ENCODE results near the gene ZNF598. TPM values are rescaled to one million over a fixed set of nuclear protein-coding genes. Genes with fewer than 3 reads are reported as not detected.

Gene ZNF598
- total and polyA plus RNA-seq, 2 experiments from 2014 or later = 8.5 to 48.6 TPM

DNA sequence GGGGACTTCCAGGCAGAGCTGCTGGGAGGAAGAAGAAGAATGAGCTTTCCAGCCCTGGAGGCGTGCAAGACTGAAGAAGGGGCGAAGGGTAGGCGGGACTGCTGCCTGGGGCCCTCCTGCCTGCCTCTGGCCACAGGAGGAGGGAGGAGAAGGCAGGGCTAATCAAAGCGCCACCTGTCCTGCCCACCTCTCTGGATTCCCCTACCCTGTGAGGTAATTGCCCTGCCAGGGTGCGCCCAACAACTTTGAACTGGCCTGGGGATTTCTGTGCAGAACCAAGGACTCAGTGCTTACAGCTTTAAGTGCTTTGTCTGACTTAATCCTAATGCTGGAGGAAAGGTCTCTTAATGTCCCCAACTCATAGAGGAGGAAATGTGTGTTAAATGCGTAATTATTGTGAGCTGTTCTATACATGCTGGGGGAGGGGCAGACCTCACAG is 28.2 kb downstream of the ZNF598 start, which contains the start of gene NOXO1:
TSS of gene NOXO1 (minus strand) at position 72 of the 439 bp plus-strand sequence. CDS start 290 bp downstream, outside the sequence.
- peak within 1 kb of the TSS; percentile 89 for H3K4me2 ChIP-seq
- no peak within 1 kb of the TSS for H3K27ac ChIP-seq (ENCODE audit: low read depth)
- no peaks in the 10 kb centered on the region for H3K36me3 ChIP-seq (ENCODE audit: insufficient read depth)
- H3K4me1 ChIP-seq (ENCODE audit: insufficient read depth) = peaks cover 21% of the 10 kb centered on the region
- no peaks in the 10 kb centered on the region for H3K9me3 Mint-ChIP-seq
- peaks cover 48% of the 10 kb centered on the region for H3K27me3 Mint-ChIP-seq (ENCODE audit: insufficient read depth, low read depth, poor library complexity)
- H4K20me1 ChIP-seq (replicated peaks; ENCODE audit: insufficient read depth) = no peaks in the 10 kb centered on the region; the same call in none of the 2 replicates
- no peak within 1 kb of the TSS for H3K27ac Mint-ChIP-seq
- H3K27me3 ChIP-seq (ENCODE audit: insufficient read depth) = peaks cover 36% of the 10 kb centered on the region
- ATAC-seq (no peak), DNase-seq (ENCODE audit: low spot score) (no peak)
- no peaks in the 10 kb centered on the region for H3K9me2 ChIP-seq (ENCODE audit: insufficient read depth)
- H3K36me3 Mint-ChIP-seq (ENCODE audit: low read depth) = peaks cover 14% of the 10 kb centered on the region
- H3K4me3 ChIP-seq = peak within 1 kb of the TSS; percentile 68
- peaks cover 4% of the 10 kb centered on the region; the same call in 1 of the 2 replicates for H3K79me2 ChIP-seq (replicated peaks; ENCODE audit: insufficient read depth)
- H3K4me1 Mint-ChIP-seq = peaks cover 23% of the 10 kb centered on the region
- peak; percentile 14 for TF ChIP-seq EZH2 (IDR thresholded peaks at IDR 0.05; ENCODE audit: low read depth, unreplicated experiment)
- TF ChIP-seq, protein P1, sequence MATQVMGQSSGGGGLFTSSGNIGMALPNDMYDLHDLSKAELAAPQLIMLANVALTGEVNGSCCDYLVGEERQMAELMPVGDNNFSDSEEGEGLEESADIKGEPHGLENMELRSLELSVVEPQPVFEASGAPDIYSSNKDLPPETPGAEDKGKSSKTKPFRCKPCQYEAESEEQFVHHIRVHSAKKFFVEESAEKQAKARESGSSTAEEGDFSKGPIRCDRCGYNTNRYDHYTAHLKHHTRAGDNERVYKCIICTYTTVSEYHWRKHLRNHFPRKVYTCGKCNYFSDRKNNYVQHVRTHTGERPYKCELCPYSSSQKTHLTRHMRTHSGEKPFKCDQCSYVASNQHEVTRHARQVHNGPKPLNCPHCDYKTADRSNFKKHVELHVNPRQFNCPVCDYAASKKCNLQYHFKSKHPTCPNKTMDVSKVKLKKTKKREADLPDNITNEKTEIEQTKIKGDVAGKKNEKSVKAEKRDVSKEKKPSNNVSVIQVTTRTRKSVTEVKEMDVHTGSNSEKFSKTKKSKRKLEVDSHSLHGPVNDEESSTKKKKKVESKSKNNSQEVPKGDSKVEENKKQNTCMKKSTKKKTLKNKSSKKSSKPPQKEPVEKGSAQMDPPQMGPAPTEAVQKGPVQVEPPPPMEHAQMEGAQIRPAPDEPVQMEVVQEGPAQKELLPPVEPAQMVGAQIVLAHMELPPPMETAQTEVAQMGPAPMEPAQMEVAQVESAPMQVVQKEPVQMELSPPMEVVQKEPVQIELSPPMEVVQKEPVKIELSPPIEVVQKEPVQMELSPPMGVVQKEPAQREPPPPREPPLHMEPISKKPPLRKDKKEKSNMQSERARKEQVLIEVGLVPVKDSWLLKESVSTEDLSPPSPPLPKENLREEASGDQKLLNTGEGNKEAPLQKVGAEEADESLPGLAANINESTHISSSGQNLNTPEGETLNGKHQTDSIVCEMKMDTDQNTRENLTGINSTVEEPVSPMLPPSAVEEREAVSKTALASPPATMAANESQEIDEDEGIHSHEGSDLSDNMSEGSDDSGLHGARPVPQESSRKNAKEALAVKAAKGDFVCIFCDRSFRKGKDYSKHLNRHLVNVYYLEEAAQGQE (IDR thresholded peaks at IDR 0.05; ENCODE audit: unreplicated experiment) = no peak
- peak within 1 kb of the TSS; percentile 68 for H3K4me3 Mint-ChIP-seq
- 0 out of 2 replicates have a peak within 1 kb of the TSS, but pooled peaks have one; percentile 38 for H2AFZ ChIP-seq
- H3F3A ChIP-seq (replicated peaks; ENCODE audit: low read depth) = peaks cover 34% of the 10 kb centered on the region

GRCh38 chr16:1980770-1981087 is 28.9 kb downstream of the ZNF598 start:
- TF ChIP-seq, protein P2, sequence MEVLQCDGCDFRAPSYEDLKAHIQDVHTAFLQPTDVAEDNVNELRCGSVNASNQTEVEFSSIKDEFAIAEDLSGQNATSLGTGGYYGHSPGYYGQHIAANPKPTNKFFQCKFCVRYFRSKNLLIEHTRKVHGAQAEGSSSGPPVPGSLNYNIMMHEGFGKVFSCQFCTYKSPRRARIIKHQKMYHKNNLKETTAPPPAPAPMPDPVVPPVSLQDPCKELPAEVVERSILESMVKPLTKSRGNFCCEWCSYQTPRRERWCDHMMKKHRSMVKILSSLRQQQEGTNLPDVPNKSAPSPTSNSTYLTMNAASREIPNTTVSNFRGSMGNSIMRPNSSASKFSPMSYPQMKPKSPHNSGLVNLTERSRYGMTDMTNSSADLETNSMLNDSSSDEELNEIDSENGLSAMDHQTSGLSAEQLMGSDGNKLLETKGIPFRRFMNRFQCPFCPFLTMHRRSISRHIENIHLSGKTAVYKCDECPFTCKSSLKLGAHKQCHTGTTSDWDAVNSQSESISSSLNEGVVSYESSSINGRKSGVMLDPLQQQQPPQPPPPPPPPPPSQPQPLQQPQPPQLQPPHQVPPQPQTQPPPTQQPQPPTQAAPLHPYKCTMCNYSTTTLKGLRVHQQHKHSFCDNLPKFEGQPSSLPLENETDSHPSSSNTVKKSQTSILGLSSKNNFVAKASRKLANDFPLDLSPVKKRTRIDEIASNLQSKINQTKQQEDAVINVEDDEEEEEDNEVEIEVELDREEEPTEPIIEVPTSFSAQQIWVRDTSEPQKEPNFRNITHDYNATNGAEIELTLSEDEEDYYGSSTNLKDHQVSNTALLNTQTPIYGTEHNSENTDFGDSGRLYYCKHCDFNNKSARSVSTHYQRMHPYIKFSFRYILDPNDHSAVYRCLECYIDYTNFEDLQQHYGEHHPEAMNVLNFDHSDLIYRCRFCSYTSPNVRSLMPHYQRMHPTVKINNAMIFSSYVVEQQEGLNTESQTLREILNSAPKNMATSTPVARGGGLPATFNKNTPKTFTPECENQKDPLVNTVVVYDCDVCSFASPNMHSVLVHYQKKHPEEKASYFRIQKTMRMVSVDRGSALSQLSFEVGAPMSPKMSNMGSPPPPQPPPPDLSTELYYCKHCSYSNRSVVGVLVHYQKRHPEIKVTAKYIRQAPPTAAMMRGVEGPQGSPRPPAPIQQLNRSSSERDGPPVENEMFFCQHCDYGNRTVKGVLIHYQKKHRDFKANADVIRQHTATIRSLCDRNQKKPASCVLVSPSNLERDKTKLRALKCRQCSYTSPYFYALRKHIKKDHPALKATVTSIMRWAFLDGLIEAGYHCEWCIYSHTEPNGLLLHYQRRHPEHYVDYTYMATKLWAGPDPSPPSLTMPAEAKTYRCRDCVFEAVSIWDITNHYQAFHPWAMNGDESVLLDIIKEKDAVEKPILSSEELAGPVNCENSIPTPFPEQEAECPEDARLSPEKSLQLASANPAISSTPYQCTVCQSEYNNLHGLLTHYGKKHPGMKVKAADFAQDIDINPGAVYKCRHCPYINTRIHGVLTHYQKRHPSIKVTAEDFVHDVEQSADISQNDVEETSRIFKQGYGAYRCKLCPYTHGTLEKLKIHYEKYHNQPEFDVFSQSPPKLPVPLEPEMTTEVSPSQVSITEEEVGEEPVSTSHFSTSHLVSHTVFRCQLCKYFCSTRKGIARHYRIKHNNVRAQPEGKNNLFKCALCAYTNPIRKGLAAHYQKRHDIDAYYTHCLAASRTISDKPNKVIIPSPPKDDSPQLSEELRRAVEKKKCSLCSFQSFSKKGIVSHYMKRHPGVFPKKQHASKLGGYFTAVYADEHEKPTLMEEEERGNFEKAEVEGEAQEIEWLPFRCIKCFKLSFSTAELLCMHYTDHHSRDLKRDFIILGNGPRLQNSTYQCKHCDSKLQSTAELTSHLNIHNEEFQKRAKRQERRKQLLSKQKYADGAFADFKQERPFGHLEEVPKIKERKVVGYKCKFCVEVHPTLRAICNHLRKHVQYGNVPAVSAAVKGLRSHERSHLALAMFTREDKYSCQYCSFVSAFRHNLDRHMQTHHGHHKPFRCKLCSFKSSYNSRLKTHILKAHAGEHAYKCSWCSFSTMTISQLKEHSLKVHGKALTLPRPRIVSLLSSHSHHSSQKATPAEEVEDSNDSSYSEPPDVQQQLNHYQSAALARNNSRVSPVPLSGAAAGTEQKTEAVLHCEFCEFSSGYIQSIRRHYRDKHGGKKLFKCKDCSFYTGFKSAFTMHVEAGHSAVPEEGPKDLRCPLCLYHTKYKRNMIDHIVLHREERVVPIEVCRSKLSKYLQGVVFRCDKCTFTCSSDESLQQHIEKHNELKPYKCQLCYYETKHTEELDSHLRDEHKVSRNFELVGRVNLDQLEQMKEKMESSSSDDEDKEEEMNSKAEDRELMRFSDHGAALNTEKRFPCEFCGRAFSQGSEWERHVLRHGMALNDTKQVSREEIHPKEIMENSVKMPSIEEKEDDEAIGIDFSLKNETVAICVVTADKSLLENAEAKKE (CRISPR knock-in tag; IDR thresholded peaks at IDR 0.05) = no peak
- TF ChIP-seq EZH2 (IDR thresholded peaks at IDR 0.05; ENCODE audit: low read depth, unreplicated experiment) = no peak
- H3K27ac ChIP-seq (ENCODE audit: low read depth) = no peak overlapping the region
- H3F3A ChIP-seq (replicated peaks; ENCODE audit: low read depth) = peaks cover 34% of the 10 kb centered on the region
- H3K4me3 ChIP-seq = peak overlapping the region; percentile 68
- 0 out of 2 replicates have a peak overlapping the region, but pooled peaks have one; percentile 38 for H2AFZ ChIP-seq
- H3K4me1 ChIP-seq (ENCODE audit: insufficient read depth) = peaks cover 21% of the 10 kb centered on the region
- H3K9me3 Mint-ChIP-seq = no peaks in the 10 kb centered on the region
- peak overlapping the region; percentile 68 for H3K4me3 Mint-ChIP-seq
- H3K27me3 Mint-ChIP-seq (ENCODE audit: insufficient read depth, low read depth, poor library complexity) = peaks cover 47% of the 10 kb centered on the region
- peaks cover 36% of the 10 kb centered on the region for H3K27me3 ChIP-seq (ENCODE audit: insufficient read depth)
- peaks cover 4% of the 10 kb centered on the region; the same call in 1 of the 2 replicates for H3K79me2 ChIP-seq (replicated peaks; ENCODE audit: insufficient read depth)
- peaks cover 23% of the 10 kb centered on the region for H3K4me1 Mint-ChIP-seq
- no peaks in the 10 kb centered on the region for H3K9me2 ChIP-seq (ENCODE audit: insufficient read depth)
- no peak for DNase-seq (ENCODE audit: low spot score)
- H3K36me3 ChIP-seq (ENCODE audit: insufficient read depth) = no peaks in the 10 kb centered on the region
- no peak for ATAC-seq
- H3K27ac Mint-ChIP-seq = no peak overlapping the region
- H4K20me1 ChIP-seq (replicated peaks; ENCODE audit: insufficient read depth) = no peaks in the 10 kb centered on the region; the same call in none of the 2 replicates
- peaks cover 14% of the 10 kb centered on the region for H3K36me3 Mint-ChIP-seq (ENCODE audit: low read depth)
- peak overlapping the region; percentile 89 for H3K4me2 ChIP-seq

Data from GM23338 (cell line).